HepG2 (cell line): Measurements from ENCODE around the gene ZNF714. TPM values are rescaled to one million over a fixed set of nuclear protein-coding genes. Genes with fewer than 3 reads are reported as not detected.

Experiments
- ATAC-seq: fragments of 200-7000 bp; cut with Tn5 transposase; 3 replicates; pipeline ENCODE4 v1.9.1; 2020; ENCODE audit warnings: mild to moderate bottlenecking, moderate library complexity
- BruUV-seq: library from RNA; stranded (reverse); fragments of 400-500 nt; replicated peaks from 2 replicates; lab custom pipeline; 2021; lab: Mats Ljungman, UMichigan
- CTCF ChIA-PET: fragments of 300-600 bp; formaldehyde crosslinking; extraction: SDS; loops from one replicate; lab custom pipeline; 2021; ENCODE audit warnings: low total read pairs, inconsistent platforms, low intra/inter-chr PET ratio; lab: Yijun Ruan, JAX
- POLR2A ChIA-PET: fragments of 350-600 bp; sonication (Branson Sonifier 250); formaldehyde crosslinking; loops from one replicate; lab custom pipeline; 2020; ENCODE audit warnings: antibody characterized with exemption, inconsistent platforms; lab: Yijun Ruan, JAX
- DNase-seq: peaks from one replicate; pipeline ENCODE4 v3.0.0-alpha.2; 2015; ENCODE audit warnings: low spot score
- FAIRE-seq: peaks from 3 replicates; lab custom pipeline; 2011; peaks lifted over from hg19 to GRCh38; lab: Jason Lieb, UNC
- H2AFZ ChIP-seq: one replicate; pipeline ENCODE4 v1.6.1; 2011; ENCODE audit warnings: low read length, inconsistent platforms
- H3K27ac ChIP-seq: fragments of 300-600 bp; 3 replicates; pipeline ENCODE4 v1.8.0; 2011; ENCODE audit warnings: mixed run types, mild to moderate bottlenecking, mixed read lengths, low read length, inconsistent platforms; ENCODE audit not compliant: insufficient read depth; ENCODE audit errors: extremely low read length
- H3K27me3 ChIP-seq, 2 experiments: fragments of 200-600 bp in 1 of 2; 2 replicates in 1 of 2; 3 replicates in 1 of 2; pipeline versions ENCODE4 v1.6.0 to v1.8.0; 2011; ENCODE audit warnings: low read length in 2 of 2, mild to moderate bottlenecking in 2 of 2, moderate library complexity in 2 of 2, inconsistent platforms in 1 of 2; ENCODE audit not compliant: insufficient read depth in 2 of 2, control insufficient read depth in 1 of 2
- H3K36me3 ChIP-seq, 2 experiments: fragments of 200-600 bp in 1 of 2; replicated peaks in 1 of 2; 2 replicates in 1 of 2; 3 replicates in 1 of 2; pipeline versions ENCODE4 v1.5.1 to v1.8.0; 2011; ENCODE audit warnings: low read length in 2 of 2, inconsistent platforms in 1 of 2; ENCODE audit not compliant: insufficient read depth in 2 of 2, control insufficient read depth in 1 of 2
- H3K4me1 ChIP-seq: 2 replicates; pipeline ENCODE4 v1.5.1; 2012; ENCODE audit warnings: low read length, inconsistent platforms; ENCODE audit not compliant: insufficient read depth
- H3K4me2 ChIP-seq: 2 replicates; pipeline ENCODE4 v1.6.0; 2011; ENCODE audit warnings: low read depth, low read length, inconsistent platforms
- H3K4me3 ChIP-seq, 3 experiments: fragments of 200-600 bp in 1 of 3; sonication (generic), shearing (Covaris generic) in 1 of 3; replicated peaks in 1 of 3; 2 replicates each; pipeline ENCODE4 v1.5.1; 2011 to 2016; ENCODE audit warnings: low read length in 3 of 3, inconsistent platforms in 2 of 3, low read depth in 2 of 3, mild to moderate bottlenecking in 2 of 3, control low read depth in 1 of 3, mixed read lengths in 1 of 3; ENCODE audit not compliant: insufficient read depth in 1 of 3
- H3K79me2 ChIP-seq: one replicate; pipeline ENCODE4 v1.6.1; 2011; ENCODE audit warnings: low read length, inconsistent platforms; ENCODE audit not compliant: insufficient read depth
- H3K9ac ChIP-seq: 2 replicates; pipeline ENCODE4 v1.6.0; 2011; ENCODE audit warnings: mild to moderate bottlenecking, low read depth, low read length, inconsistent platforms; ENCODE audit not compliant: insufficient read depth
- H3K9me3 ChIP-seq: 2 replicates; pipeline ENCODE4 v1.5.1; 2012; ENCODE audit warnings: mild to moderate bottlenecking, low read length
- H4K20me1 ChIP-seq: 2 replicates; pipeline ENCODE4 v1.6.0; 2011; ENCODE audit warnings: inconsistent platforms, mild to moderate bottlenecking, low read length, moderate library complexity; ENCODE audit not compliant: insufficient read depth
- ARID5B ChIP-seq: IDR thresholded peaks from 2 replicates; pipeline ENCODE4 v1.4.0; 2020; ENCODE audit warnings: mild to moderate bottlenecking, missing genetic modification reagents
- BCL6 ChIP-seq: IDR thresholded peaks from 2 replicates; pipeline ENCODE4 v1.6.1; 2016; ENCODE audit warnings: missing genetic modification reagents, missing compliant biosample characterization
- SOX13 ChIP-seq, 3 experiments: fragments of 450-650 bp in 1 of 3; sonication (generic) in 1 of 3; formaldehyde crosslinking in 1 of 3; IDR thresholded peaks in 2 of 3; conservative IDR thresholded peaks in 1 of 3; 2 replicates each; pipeline versions ENCODE4 v1.5.0 to v1.6.1; 2016 to 2020; ENCODE audit warnings: antibody characterized with exemption in 1 of 3, mild to moderate bottlenecking in 1 of 3, missing compliant biosample characterization in 1 of 3, missing genetic modification reagents in 1 of 3, moderate library complexity in 1 of 3
- ZFAT ChIP-seq: sonication (generic); formaldehyde crosslinking; conservative IDR thresholded peaks from 2 replicates; pipeline ENCODE4 v1.8.1; 2023; ENCODE audit warnings: missing genetic modification reagents, inconsistent platforms
- ZNF709 ChIP-seq: sonication (generic); formaldehyde crosslinking; IDR thresholded peaks from 2 replicates; pipeline ENCODE4 v1.5.0; 2020; ENCODE audit warnings: mild to moderate bottlenecking, missing genetic modification reagents
- WGBS: methylation state at CpG from one replicate; pipeline ENCODE4 v1.1.6; 2017; ENCODE audit warnings: low lambda C conversion rate; 5-methylcytosine and 5-hydroxymethylcytosine counted together
- in situ Hi-C: cut with HindIII; loops from 2 replicates; pipeline ENCODE4 v1.10.0; 2017; ENCODE audit warnings: low pct_unique_long_range_greater_than_20kb; ENCODE audit not compliant: extremely low pct_ligation_motif_present
- intact Hi-C: fragments of 100-400 bp; cut with micrococcal nuclease; formaldehyde crosslinking; loops from one replicate; pipeline ENCODE4 v1.10.0; 2022; ENCODE audit not compliant: unreplicated experiment
- polyA plus RNA-seq, 8 experiments: library from polyadenylated mRNA; depleted of rRNA in 3 of 8; stranded (reverse) in 7 of 8; unstranded in 1 of 8; fragments of >200 nt; fragmentation: Illumina TruSeq in 4 of 8; extraction: Trizol in 4 of 8; gene quantifications; 2 replicates each; pipeline versions ENCODE4 v1.2.1 to v1.2.3, GENCODE V29; 2011 to 2016; ENCODE audit warnings: low read depth in 4 of 8, missing spikeins in 1 of 8, mixed read lengths in 1 of 8; ENCODE audit not compliant: insufficient read depth in 1 of 8
- total RNA-seq, 5 experiments: library from RNA; depleted of rRNA; stranded (reverse); fragments of >200 nt; fragmentation: Illumina TruSeq; extraction: Trizol; gene quantifications; 2 replicates each; pipeline ENCODE4 v1.2.3, GENCODE V29; 2016; ENCODE audit warnings: low read depth in 1 of 5

Gene ZNF714
- total and polyA plus RNA-seq, 2 of the 13 experiments (the other 11 are each of a cell fraction or from before 2014, with no cell fraction given) = 6.7 to 27.8 TPM

DNA sequence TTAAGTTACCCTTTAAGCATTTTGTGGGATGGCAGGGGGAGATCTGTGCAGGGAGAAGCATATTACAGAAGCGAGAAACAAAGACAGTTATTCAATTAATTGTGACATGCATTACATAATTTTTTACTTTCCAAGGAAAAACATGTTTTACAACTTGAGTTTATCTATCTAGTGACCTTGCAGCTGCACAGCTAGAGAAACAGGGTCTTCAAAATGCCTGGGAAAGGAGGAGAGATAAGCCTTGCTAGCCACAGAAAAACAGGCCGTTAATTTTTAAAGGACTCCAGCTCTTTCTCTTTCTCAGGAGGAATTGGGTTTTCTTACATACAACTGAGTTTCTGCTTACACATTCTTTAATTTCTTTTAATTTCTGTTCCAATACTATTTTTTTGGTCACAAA is 45.0 kb downstream of the ZNF714 start:
- intact Hi-C loops (no loop called here), in situ Hi-C loops (no loop called here)
- CTCF ChIA-PET = no interaction called here
- DNase-seq (no peak), FAIRE-seq (no peak)
- no peaks in the 10 kb centered on the region for H3K36me3 ChIP-seq
- no peak overlapping the region for H3K27ac ChIP-seq
- no peak overlapping the region for H3K9ac ChIP-seq
- WGBS = 42% methylated on average over 2 of the region's 2 CpGs
- POLR2A ChIA-PET = no interaction called here
- no peaks in the 10 kb centered on the region for H3K79me2 ChIP-seq
- no peaks in the 10 kb centered on the region for H3K27me3 ChIP-seq
- no peak overlapping the region for H3K4me3 ChIP-seq
- TF ChIP-seq ARID5B (CRISPR knock-in tag) = 0 out of 2 replicates have a peak, but pooled peaks have one; percentile 21
- TF ChIP-seq SOX13 (IDR thresholded peaks at IDR 0.05) = no peak
- peak in 1 of 2 experiments; percentile 14; a peak in 1 of 4 replicates for TF ChIP-seq SOX13 (CRISPR knock-in tag; conservative IDR thresholded peaks at IDR 0.05 in 1 of 2, IDR thresholded peaks at IDR 0.05 in 1 of 2)
- no peak for TF ChIP-seq ZFAT (CRISPR knock-in tag)
- TF ChIP-seq ZNF709 (CRISPR knock-in tag) = no peak
- peak; percentile 84 for TF ChIP-seq BCL6 (CRISPR knock-in tag)
- TF ChIP-seq, all 625 proteins: peak for 3
- no peak for ATAC-seq
- H2AFZ ChIP-seq = no peak overlapping the region
- H3K4me1 ChIP-seq = peaks cover 29% of the 10 kb centered on the region
- no TSS peak for BruUV-seq
- no peak overlapping the region for H3K4me2 ChIP-seq
- H3K9me3 ChIP-seq = no peaks in the 10 kb centered on the region
- no peaks in the 10 kb centered on the region for H4K20me1 ChIP-seq
